GM21381 (cell line): ENCODE measurements around the gene SYT1.

Experiments used
- ATAC-seq: cut with Tn5 transposase; IDR thresholded peaks from one replicate; pipeline ENCODE4 v1.9.1; 2021; ENCODE audit warnings: mild to moderate bottlenecking, moderate library complexity; ENCODE audit not compliant: unreplicated experiment

SYT1 gene

DNA sequence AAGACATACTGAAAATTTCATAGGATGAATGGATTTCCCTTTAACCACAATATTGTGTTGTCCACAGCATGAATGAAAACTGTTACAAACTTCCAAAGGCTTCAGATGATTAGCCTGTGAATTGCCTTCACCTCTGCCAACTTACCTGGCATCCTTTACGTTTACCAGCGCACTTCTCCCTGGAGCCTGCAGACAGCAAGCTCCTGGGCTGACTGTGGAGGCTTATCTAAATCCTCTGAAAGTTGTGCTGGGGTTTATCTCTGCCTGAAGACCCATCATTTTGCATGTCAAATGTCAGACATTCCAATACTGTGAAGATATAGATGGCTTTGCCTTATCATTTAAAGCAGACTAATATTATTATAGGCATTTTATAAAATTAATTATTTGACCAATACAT, 403.0 kb downstream of the SYT1 start:
- no peak for ATAC-seq

DNA sequence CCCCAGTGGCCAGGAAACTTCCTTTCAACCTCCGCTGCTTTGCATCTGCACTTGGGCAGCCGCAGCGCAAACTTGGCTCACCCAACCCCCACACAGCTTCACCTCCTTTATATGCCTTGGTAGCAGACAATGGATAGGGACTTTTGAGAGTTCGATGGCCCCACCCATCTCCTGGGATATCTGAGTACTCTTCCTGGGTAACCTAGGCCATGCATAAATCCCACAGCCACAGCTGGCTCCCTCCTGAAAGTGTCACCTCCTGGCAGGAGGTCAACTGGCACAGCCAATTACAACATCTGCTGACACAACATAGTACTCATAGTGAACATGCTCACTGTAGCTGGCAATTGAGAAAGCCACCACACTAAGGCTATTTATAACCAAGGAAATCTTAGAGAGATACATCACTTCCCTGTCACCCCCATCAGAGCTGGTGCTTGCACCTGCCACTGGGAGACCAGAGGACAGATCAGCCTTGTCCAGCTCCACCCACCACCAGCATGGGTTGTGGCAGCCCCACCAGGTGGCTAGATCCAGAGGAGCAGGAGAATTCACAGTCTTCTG, 410.0 kb downstream of the SYT1 start:
- ATAC-seq: no peak

DNA sequence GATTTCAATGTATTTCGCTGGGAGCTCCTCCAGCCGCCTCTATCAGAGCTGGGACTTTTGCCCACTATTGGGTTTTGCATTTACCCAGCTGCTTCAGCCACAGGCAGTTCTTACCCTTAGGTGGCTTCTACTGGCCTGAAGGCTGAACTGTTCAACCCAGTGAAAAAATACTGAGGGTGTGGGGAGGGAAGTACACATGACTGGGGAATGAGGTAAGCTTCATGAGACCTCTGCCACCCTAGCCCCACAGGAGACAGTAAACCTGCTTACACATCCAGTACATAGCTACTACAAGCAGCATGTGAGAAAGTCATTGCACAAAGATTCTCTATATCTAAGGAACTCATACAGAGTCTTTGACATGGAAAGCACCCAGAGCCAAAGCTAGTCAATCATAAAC, 411.1 kb downstream of the SYT1 start:
- no peak for ATAC-seq

DNA sequence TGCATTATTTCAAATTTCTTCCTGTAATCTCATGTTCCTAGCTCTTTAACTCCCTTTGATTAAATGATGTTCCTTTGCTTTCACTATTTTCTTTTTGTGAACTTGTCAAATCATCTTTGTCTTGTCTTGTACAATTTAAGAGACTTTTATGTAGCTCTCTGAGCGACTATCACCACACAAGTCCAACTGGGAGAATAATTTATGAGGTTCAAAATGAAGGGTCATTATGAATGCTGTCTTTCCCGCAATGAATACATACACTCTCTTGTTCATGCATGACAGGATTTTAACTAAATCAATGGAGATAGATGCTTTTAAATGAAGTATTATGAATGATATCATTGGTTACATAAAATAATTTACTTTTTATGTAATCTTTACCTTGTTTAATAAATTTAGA, 418.8 kb downstream of the SYT1 start:
- ATAC-seq: no peak

DNA sequence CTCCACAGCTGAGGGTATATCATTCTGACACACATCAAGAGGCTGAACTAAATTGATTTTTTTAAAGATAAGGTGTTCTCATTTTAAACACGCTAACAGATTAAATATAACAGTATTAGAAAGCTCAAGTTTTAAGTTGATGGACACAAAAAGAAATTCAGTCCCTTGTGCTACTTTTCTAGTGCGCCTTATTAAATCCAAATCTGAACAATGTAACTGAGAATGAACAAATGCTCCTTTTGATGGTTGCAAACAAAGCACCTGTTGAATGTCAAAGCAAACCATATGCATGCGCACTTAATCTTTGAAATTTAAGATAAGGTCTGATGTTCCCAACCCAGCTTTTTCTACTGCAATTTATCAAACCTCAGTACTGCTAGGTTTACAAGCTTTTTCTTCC, 424.3 kb downstream of the SYT1 start:
- no peak for ATAC-seq

DNA sequence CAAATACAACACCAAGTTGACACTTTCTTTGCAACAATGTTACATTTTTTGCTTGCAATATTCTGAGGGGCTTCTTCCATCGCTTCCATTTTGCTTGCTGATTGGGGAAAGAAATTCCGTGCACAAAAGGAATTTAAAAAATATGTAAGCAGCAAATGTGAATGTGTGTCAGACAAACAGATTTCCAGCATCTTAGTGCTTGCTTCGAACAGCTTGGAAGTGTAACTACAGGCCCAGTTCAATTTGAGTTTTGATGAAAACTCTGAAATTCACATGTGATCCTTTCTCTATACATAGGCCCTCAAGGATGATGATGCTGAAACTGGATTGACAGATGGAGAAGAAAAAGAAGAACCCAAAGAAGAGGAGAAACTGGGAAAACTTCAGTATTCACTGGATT, 427.1 kb downstream of the SYT1 start:
- ATAC-seq: no peak

DNA sequence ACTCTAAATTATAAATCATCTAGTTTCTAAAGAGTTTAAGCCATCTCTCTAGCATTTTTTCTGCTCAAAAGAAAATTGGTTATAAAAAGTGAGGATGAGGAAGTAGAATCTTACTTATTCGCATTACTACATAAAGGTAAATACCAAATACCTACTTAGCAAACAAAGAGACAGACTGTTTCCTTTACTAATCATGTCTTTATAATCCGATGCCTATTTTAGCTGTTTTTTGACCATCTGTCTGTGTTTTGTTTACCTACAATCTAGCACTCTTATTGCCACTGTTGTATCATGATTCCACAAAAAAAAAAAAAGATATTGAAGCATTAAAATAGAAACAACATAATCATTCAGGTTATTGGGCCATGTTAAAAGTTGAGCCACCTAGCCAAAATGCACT, 430.0 kb downstream of the SYT1 start:
- ATAC-seq: no peak

DNA sequence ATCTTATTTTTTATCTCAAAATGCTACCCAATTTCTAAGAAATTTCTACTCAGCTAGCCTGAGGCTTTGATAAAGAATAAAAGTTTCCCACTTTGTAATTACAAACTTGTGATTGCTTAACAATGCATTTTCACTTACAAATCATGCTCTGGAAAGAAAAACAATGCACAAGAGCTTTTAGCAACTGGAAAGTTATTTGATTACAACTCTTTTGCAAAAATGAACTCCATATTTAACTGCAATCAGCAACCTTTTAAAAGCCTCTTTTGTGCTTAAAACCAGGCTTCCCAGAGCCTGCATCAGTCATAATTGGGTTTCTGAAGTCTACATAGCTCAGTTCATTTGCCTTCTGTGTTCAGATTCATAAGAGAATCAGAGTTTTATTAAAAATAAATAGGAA, 431.0 kb downstream of the SYT1 start:
- no peak for ATAC-seq

DNA sequence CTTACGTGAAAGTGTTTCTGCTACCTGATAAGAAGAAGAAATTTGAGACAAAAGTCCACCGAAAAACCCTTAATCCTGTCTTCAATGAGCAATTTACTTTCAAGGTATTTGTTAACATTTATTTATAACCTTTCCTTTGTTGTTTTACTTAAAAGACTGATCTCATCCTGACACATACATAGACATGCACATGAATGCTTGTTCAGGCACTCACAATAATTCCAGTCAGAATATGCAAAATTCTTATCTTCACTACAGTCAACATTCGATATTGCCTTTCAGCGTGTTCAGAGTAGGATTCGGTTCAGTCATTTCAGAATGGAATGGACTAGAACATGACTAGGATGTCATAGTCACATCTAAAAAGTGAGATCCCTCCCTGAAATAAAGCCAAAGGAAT, 431.6 kb downstream of the SYT1 start:
- no peak for ATAC-seq

DNA sequence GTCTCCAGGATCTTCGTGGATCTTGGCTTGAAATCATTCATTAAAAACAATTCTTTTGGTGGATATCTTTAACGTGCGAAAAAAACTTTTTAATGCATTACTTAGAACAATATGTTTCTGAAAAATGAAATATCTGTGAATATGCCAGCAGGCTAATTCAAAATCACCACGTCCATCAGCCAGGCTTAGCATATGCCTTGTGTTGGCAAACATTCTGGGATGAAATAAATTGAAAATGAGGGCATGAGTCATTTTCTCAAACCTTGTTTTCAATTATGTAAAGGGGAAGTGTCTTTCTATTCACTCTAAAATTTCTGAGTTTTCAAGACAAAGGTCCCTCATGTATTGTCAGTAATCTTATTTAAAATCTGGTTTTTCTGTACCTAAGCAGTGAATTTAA, 432.3 kb downstream of the SYT1 start:
- no peak for ATAC-seq

DNA sequence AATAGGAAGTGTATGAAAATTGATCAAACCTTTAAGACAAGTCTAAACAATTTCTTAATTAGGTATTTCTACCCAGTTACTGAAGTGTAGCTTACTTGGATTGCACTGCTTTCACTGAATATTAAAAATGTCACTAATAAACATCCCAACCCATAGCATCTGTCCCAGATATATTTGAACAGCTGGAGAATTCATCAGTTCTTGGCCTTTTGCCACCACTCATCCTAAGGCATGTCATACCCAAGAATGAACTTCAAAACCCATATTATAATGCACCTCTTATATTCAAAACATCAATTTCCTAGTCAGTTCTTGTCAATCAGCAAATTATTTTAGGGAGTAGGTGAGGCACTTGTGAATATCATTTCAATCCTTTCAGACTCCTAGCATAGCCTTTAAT, 433.9 kb downstream of the SYT1 start:
- ATAC-seq: no peak

DNA sequence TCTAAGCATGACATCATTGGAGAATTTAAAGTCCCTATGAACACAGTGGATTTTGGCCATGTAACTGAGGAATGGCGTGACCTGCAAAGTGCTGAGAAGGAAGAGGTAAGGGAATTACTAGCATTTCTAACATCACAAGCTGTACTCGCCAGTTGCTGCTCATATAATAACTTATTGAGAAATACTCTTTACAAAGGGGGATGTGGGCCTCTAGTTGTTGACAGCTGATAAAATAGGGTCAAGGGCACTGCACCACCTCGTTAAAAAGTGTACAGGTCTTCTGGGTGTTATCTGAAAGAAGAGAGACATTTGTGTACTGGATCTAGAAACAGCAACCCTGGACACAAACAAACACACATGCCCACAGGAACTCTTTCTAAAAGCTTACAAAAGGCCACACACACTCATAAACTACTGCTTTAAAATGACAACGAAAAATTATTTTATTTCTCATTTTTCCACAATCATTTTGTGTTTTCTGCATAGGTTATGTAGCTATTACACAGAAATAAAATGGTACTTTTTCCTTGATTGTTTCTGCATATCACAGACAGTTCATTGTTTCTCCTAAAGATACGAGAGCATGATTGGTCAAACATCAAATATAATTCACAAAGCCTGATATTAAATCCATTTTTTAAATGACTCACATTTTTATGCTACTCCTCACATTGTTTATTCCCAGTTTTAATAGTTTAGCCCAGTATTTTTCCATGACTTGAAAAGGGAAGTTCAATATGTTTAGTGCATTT, 435.0 kb downstream of the SYT1 start:
- ATAC-seq: no peak

DNA sequence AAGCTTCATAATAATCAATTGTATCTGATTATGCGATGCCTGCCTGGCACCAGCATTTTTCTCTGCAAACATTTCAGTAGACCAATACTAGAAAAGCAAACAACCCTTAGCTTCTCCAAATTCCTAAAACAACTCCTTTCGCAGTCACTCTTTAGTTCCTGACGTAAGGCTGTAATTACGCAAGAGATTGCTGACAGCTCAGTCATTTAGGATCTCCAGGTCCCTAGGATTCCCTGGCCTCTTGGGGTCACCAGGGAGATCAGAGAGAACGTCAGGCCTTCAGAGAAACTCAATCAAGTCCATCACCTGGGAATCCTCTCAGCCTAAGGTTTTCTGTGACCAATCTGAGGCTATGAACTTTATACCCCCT, 435.6 kb downstream of the SYT1 start:
- ATAC-seq: no peak

DNA sequence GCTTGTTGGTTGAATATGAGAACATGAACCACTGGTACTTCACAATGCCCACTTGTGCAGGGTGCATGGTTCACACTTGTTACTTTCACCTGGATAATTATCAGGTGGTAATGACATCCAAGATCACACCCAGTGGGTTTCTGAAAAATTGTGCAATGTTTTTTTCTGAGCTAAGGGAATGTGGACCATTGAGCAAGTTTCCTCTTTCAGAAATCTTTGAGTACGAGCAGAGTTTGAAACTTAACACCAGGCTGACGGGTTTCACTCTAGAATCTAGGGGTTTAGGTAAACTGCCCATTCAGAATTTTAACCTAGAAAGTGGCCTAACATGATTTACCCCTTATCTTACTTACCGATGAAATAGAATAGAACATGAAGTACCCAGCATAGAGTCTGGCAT, 436.6 kb downstream of the SYT1 start:
- no peak for ATAC-seq

DNA sequence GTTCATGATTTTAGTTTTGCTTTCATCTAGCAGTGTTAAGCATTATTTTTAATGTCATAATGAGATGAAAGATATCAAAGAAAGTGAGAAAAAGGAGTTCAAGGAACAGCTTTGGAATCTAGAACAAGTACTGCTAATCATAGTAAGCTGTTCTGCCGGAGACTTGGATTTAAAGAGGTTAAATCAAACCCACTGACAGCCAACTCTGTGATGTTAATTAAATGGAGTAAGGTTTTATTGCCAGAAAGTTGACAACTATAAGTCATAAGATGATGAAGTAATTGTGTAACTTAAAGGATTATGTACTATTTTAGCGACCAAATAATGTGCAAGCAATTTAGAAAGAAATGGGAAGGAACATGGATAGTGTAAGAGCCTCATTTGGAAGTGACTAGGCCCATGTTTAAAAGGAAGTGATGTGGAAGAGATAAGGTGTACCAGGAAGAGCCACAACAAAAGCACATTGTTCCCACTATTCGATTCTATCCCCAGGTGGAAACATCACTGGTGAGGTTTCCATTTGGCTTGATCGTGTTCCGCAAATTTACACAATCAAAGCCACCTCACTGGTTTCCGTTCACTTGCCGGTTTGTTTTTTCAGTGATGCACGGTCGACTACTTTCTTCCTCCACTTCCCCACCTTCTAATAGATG, 437.7 kb downstream of the SYT1 start:
- ATAC-seq: no peak

DNA sequence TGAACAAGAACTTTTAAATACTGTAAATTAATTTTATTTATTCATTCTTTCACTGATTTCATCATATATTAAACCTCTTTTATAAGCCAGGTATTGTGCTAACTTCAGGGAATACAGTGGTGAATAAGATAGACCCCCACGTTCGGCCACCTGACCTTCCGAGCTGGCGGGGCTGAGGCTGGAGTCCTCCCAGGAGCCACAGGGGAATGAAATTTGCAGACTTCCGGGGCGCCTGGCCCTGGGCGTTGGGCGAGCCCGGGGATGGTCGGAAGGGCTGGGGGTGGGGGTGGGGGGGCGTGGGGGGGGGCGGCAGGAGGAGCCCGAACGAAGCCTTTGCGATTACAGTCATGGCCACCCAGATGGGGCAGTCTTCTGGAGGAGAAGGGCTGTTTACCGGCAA, 442.8 kb downstream of the SYT1 start:
- no peak for ATAC-seq

DNA sequence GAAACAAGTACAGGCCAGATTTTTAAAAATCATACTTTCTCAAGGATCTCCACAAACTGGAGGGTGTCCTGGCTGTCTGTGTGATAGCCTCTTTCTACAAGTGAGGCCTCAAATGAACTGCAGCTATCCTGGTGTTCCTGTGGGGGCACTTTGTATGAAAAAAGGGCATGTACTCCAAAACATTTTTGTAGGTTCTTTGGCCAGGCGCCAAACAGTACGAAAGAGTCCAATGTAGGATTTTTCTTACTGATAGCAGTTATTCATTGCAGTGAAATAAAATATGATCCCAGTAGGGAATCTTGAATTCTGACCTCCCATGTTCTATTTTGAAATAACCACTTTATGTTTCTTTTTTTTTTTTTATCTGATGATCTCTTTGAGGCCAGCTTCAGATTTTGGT, 444.5 kb downstream of the SYT1 start:
- ATAC-seq: no peak

DNA sequence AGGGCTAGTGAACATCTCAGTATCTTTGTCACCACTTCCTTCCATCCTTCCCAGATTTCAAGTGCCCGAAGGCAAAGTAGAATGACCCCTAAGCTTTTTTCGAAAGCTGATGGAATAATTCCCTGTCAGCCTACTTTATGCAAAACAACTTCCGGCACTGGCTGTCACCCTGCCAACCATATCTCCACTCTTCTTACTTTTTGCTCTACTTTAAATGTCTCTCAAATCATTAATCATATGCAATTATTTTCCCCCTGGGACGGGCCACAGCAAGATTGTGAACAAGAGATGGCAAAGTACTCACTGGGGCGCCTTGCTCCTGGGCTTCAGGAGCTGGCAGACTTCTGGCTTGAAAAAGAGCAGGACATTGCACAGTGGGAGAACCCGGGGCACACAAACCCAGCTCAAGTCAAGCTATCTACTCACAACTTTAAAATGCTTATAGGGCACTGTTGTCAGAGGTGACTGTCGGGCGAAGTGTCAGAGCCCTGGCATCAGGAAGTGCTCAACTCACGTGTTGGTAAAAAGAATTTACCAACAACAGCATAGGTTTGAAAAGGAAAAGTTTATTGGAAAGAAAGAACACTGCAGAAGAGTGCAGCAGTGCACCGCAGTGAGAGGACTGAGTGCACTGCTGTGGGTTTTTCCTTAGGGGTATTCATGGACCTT, 452.7 kb downstream of the SYT1 start:
- no peak for ATAC-seq

DNA sequence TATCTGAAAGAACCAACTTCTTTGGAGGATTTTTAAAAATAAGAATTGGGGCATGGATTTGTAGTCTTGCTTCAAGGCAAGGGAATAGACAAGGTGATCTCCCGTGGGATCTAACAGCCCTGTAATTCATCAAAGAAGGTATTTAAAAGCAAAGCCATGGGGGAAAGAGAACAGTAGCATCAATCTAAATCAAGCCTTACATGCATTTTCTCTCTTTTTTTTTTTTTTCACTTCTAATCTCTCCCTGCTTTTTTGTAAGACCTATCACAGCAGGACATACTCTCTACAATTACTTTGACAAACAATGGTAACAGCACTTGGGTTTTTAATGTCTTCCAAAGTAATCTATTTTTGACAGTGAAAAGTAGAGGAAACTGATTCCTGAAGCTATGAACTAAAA, 458.3 kb downstream of the SYT1 start:
- ATAC-seq: no peak

DNA sequence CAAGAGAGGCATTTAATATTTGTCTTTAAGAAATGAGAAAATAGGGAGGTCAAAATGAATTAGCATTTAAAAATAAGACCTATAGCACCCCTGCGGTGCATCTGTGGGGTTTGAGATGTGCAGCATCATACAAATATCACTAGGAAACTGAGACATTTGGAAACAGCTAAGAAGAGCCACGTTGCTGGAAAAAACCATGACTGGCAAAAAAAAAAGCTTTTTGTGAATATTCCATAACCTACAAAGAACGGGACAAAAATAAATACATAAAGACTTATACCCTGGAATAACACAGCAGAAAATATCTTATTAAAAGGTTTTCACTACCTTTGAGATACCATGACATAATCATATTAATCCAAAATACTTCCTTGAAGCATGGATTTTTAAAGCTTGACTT, 460.0 kb downstream of the SYT1 start:
- no peak for ATAC-seq

DNA sequence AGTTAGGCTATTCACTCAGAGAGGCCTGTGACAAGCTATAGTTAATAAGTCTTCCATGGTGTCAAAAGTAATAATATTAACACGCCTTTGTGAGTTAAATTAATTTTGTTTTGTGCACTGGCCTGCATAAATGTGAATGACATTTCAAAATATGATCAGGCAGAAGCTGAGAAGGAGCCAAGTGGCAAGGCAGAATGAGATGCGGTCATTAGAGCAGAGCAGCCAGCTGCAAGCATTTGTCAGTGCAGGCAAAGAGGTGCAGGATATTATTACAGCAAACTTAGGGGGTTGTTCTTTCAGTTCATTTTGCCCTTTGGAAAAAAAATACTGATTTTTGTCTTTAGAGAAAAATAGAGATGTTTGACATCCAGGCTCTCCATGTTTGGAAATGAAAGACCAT, 461.6 kb downstream of the SYT1 start:
- ATAC-seq: no peak

DNA sequence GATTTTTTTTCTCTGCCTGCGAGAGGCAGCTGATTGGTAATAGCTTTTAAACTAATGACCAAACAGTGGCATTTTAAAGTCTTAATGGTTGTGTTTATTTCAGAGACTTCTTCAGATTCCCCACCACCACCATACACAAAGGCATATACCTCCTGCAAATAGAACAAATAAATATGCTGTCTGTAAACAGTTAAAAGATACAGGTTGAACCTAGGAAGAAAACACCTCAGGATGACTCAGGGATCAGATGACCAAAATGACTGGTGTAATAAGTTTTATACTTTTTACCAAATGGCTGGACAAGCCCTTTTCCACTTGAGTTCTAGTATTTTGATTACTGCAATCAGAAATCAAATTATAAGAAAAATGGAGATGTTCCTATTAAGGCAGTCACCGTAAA, 462.1 kb downstream of the SYT1 start:
- ATAC-seq: no peak
